PC-3 (cell line): ENCODE measurements around the gene RGMB. TPM values are rescaled to one million over a fixed set of nuclear protein-coding genes. Genes with fewer than 3 reads are reported as not detected.

Experiments
- ATAC-seq: fragments of 200-7000 bp; cut with Tn5 transposase; 2 replicates; pipeline ENCODE4 v1.9.1; 2020; ENCODE audit warnings: mild to moderate bottlenecking, moderate library complexity
- BruUV-seq: library from RNA; stranded (reverse); fragments of 400-500 nt; replicated peaks from 2 replicates; lab custom pipeline; 2021; lab: Mats Ljungman, UMichigan
- CTCF ChIA-PET: fragments of 300-600 bp; sonication (Branson Sonifier 250); formaldehyde crosslinking; loops from one replicate; lab custom pipeline; 2022; ENCODE audit warnings: antibody characterized with exemption; lab: Charles Lee
- POLR2A ChIA-PET: fragments of 300-600 bp; sonication (Branson Sonifier 250); formaldehyde crosslinking; loops from one replicate; lab custom pipeline; 2022; ENCODE audit warnings: antibody characterized with exemption; ENCODE audit not compliant: unreplicated experiment; lab: Charles Lee
- DNase-seq: peaks from one replicate; pipeline ENCODE4 v3.0.0-alpha.2; 2015
- H2AFZ ChIP-seq: fragments of 300-600 bp; sonication (generic); 2 replicates; pipeline ENCODE4 v1.6.0; 2016; ENCODE audit warnings: antibody characterized with exemption, low read length
- H3F3A ChIP-seq: fragments of 300-600 bp; sonication (generic); one replicate; pipeline ENCODE4 v1.6.0; 2017; ENCODE audit warnings: antibody characterized with exemption, low read length, control low read depth, mild to moderate bottlenecking; ENCODE audit not compliant: unreplicated experiment
- H3K27ac ChIP-seq: fragments of 300-600 bp; sonication (generic); 2 replicates; pipeline ENCODE4 v1.5.1; 2016; ENCODE audit warnings: mild to moderate bottlenecking, low read length
- H3K27me3 ChIP-seq: fragments of 300-600 bp; sonication (generic); 2 replicates; pipeline ENCODE4 v1.6.1; 2016; ENCODE audit warnings: low read length, mixed read lengths
- H3K36me3 ChIP-seq: fragments of 300-600 bp; sonication (generic); 2 replicates; pipeline ENCODE4 v1.6.1; 2016; ENCODE audit warnings: low read depth, mixed run types, low read length, mixed read lengths
- H3K4me1 ChIP-seq: fragments of 300-600 bp; sonication (generic); 2 replicates; pipeline ENCODE4 v1.5.1; 2016; ENCODE audit warnings: low read length; ENCODE audit not compliant: insufficient read depth
- H3K4me2 ChIP-seq: fragments of 300-600 bp; sonication (generic); 2 replicates; pipeline ENCODE4 v1.6.0; 2016; ENCODE audit warnings: low read length
- H3K4me3 ChIP-seq: fragments of 300-600 bp; sonication (generic); 2 replicates; pipeline ENCODE4 v1.5.1; 2016; ENCODE audit warnings: mild to moderate bottlenecking, low read length, mixed read lengths
- H3K79me2 ChIP-seq: fragments of 300-600 bp; sonication (generic); 2 replicates; pipeline ENCODE4 v1.6.1; 2017; ENCODE audit warnings: low read length, mixed read lengths
- H3K9ac ChIP-seq: fragments of 300-600 bp; sonication (generic); 2 replicates; pipeline ENCODE4 v1.6.0; 2016; ENCODE audit warnings: mild to moderate bottlenecking, low read length
- H3K9me2 ChIP-seq: fragments of 300-600 bp; sonication (generic); replicated peaks from 2 replicates; pipeline ENCODE4 v1.6.1; 2016; ENCODE audit warnings: mixed run types, low read length, mixed read lengths
- H3K9me3 ChIP-seq: fragments of 300-600 bp; sonication (generic); 2 replicates; pipeline ENCODE4 v1.6.1; 2016; ENCODE audit warnings: low read length, mixed read lengths
- H4K20me1 ChIP-seq: fragments of 300-600 bp; sonication (generic); 2 replicates; pipeline ENCODE4 v1.6.1; 2016; ENCODE audit warnings: low read length, mixed read lengths
- EZH2 ChIP-seq: fragments of 300-600 bp; sonication (generic); IDR thresholded peaks from one replicate; pipeline ENCODE4 v1.6.1; 2017; ENCODE audit warnings: antibody characterized with exemption, mild to moderate bottlenecking, low read length; ENCODE audit not compliant: unreplicated experiment
- EZH2phosphoT487 ChIP-seq: fragments of 300-600 bp; sonication (generic); IDR thresholded peaks from 2 replicates; pipeline ENCODE4 v1.6.1; 2018; ENCODE audit warnings: mild to moderate bottlenecking, antibody characterized with exemption, low read length, borderline replicate concordance
- intact Hi-C: fragments of 100-400 bp; cut with micrococcal nuclease; formaldehyde crosslinking; loops from 2 replicates; pipeline ENCODE4 v1.9.0; 2023
- total RNA-seq: library from RNA; depleted of rRNA; stranded (reverse); fragments of >200 nt; gene quantifications from 2 replicates; pipeline ENCODE4 v1.2.3, GENCODE V29; 2014
- TF ChIP-seq, protein P1 (sequence below): fragments of 300-600 bp; sonication (generic); conservative IDR thresholded peaks from 2 replicates; pipeline ENCODE4 v1.5.1; 2017; ENCODE audit warnings: antibody characterized with exemption, low read depth, mild to moderate bottlenecking, low read length

RGMB gene
- total RNA-seq, 1 experiment from 2014 or later, result 31.1 TPM

DNA sequence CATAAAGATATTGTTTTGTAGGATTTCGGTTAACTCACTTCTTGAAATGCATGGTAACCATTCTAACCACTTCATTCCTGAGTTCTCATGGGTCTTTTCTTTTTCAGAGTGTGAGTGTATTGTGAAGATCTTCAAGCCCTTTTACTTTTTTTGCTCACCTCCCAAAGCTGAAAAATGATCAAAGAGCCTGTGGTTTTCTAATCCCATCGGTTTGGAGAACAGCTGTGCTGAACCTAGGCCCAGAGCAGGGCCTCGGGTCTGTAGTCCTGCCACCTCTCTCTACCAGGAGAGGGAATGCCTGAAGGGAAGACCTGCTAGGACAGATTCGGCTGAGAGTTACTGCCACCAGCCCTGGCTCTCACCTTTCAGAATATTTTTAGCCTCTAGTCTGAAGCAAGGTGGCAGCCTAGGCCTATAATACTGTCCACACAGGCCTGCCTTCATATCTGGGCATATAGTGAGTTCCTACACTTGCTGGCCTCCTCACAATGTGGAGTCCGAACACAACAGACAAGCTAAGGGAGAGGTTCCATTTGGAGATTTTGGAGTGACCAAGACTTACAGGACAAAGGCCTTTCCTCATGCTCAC is 13.8 kb downstream of the RGMB start:
- TF ChIP-seq EZH2, result no peak
- TF ChIP-seq EZH2phosphoT487, result no peak
- TF ChIP-seq, protein P1, sequence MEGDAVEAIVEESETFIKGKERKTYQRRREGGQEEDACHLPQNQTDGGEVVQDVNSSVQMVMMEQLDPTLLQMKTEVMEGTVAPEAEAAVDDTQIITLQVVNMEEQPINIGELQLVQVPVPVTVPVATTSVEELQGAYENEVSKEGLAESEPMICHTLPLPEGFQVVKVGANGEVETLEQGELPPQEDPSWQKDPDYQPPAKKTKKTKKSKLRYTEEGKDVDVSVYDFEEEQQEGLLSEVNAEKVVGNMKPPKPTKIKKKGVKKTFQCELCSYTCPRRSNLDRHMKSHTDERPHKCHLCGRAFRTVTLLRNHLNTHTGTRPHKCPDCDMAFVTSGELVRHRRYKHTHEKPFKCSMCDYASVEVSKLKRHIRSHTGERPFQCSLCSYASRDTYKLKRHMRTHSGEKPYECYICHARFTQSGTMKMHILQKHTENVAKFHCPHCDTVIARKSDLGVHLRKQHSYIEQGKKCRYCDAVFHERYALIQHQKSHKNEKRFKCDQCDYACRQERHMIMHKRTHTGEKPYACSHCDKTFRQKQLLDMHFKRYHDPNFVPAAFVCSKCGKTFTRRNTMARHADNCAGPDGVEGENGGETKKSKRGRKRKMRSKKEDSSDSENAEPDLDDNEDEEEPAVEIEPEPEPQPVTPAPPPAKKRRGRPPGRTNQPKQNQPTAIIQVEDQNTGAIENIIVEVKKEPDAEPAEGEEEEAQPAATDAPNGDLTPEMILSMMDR, result no peak
- intact Hi-C loops, result no loop called here
- Histone ChIP-seq H3K36me3 (peaks cover 54% of the 10 kb centered on the region), H4K20me1 (peaks cover 84% of the 10 kb centered on the region), H3K4me2 (peak overlapping the region; percentile 69), H3F3A (peaks cover 5% of the 10 kb centered on the region), H3K27me3 (no peaks in the 10 kb centered on the region), H3K9me2 (no peaks in the 10 kb centered on the region), H2AFZ (no peak overlapping the region), H3K4me3 (no peak overlapping the region), H3K27ac (peak overlapping the region; percentile 19), H3K9ac (no peak overlapping the region), H3K79me2 (peaks cover 99% of the 10 kb centered on the region), H3K9me3 (no peaks in the 10 kb centered on the region), H3K4me1 (peaks cover 44% of the 10 kb centered on the region)
- BruUV-seq, result no TSS peak
- POLR2A ChIA-PET, result interaction anchor here (0.5 kb wide), 1 partner anchor 266 kb away, joined by 30 read pairs; no protein-coding TSS in a partner anchor
- DNase-seq (no peak), ATAC-seq (no peak)
- CTCF ChIA-PET, result interaction anchor here (0.6 to 0.7 kb wide), 2 partner anchors 8 to 175 kb away, joined by 3 to 4 read pairs; no protein-coding TSS in a partner anchor

DNA sequence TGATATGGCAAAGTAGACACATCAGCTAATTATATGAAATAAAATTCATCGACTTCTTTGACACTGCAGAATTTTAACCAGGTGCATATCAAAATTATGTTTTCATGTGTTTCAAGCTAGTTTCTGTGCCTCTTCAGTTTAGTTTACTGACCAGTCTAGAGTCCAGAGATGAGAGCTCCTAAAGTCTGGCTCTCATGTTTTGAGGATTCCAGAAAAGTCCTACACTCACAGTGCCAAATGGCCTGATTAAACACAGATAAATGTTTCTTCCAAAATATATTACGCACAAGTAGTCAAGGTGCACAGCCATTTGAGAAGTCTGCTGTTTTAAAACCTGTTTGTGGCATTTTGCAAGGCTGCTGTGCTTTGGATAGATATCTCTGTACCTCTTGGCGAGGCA is 15.6 kb downstream of the RGMB start:
- H3K9me2 ChIP-seq, result no peaks in the 10 kb centered on the region
- BruUV-seq, result no TSS peak
- no peak overlapping the region for H2AFZ ChIP-seq
- ChIA-PET POLR2A (no interaction called here), CTCF (no interaction called here)
- H4K20me1 ChIP-seq, result peaks cover 69% of the 10 kb centered on the region
- H3K4me3 ChIP-seq, result no peak overlapping the region
- H3K27ac ChIP-seq, result no peak overlapping the region
- H3K4me1 ChIP-seq, result peaks cover 43% of the 10 kb centered on the region
- TF ChIP-seq, protein P1, result no peak
- no peak for TF ChIP-seq EZH2phosphoT487
- TF ChIP-seq EZH2, result no peak
- peaks cover 96% of the 10 kb centered on the region for H3K79me2 ChIP-seq
- no peak overlapping the region for H3K4me2 ChIP-seq
- no peaks in the 10 kb centered on the region for H3K9me3 ChIP-seq
- intact Hi-C loops, result no loop called here
- H3K27me3 ChIP-seq, result no peaks in the 10 kb centered on the region
- H3F3A ChIP-seq, result peaks cover 5% of the 10 kb centered on the region
- H3K36me3 ChIP-seq, result peaks cover 44% of the 10 kb centered on the region
- ATAC-seq (no peak), DNase-seq (no peak)
- no peak overlapping the region for H3K9ac ChIP-seq

DNA sequence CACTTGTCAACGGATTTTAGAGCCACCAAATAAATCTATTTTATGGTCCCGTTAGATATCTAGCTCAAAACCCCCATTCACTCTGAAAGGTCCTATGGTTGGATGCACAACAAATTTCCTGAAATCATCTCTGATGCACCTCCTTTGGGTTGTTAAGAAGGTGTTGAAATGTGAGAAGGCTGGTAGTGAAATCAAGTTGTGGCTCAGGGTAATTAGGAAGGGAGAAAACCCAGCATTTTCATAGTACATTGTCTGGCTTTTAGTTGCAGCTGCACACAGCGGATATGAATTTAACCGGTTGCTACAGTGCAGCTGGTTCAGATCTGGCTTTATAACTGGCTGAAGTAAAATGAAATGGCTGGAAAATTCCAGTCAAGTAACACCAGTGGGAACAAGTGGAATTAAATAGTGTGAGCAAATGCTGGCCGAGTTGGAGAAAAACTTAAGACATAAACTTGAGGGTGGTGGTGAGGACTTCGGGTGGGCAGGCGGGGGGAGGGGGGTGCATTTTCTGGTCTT is 17.6 kb downstream of the RGMB start:
- peaks cover 3% of the 10 kb centered on the region for H3F3A ChIP-seq
- no peak for TF ChIP-seq EZH2phosphoT487
- no peak for TF ChIP-seq EZH2
- TF ChIP-seq, protein P1, result no peak
- intact Hi-C loops, result no loop called here
- no peak for DNase-seq
- H2AFZ ChIP-seq, result no peak overlapping the region
- ChIA-PET POLR2A (no interaction called here), CTCF (no interaction called here)
- H3K9me3 ChIP-seq, result no peaks in the 10 kb centered on the region
- no peak overlapping the region for H3K4me3 ChIP-seq
- H3K79me2 ChIP-seq, result peaks cover 91% of the 10 kb centered on the region
- H3K36me3 ChIP-seq, result peaks cover 37% of the 10 kb centered on the region
- H3K9ac ChIP-seq, result no peak overlapping the region
- no peak for ATAC-seq
- BruUV-seq, result no TSS peak
- peaks cover 49% of the 10 kb centered on the region for H4K20me1 ChIP-seq
- peaks cover 33% of the 10 kb centered on the region for H3K4me1 ChIP-seq
- H3K27me3 ChIP-seq, result no peaks in the 10 kb centered on the region
- no peak overlapping the region for H3K27ac ChIP-seq
- H3K4me2 ChIP-seq, result no peak overlapping the region
- H3K9me2 ChIP-seq, result no peaks in the 10 kb centered on the region
